Kidney epithelial cell (primary cell): Measurements from ENCODE around the gene DCN. TPM values are rescaled to one million over a fixed set of nuclear protein-coding genes. Genes with fewer than 3 reads are reported as not detected.
"Not testable (repeated sequence)": the region's sequence is repeated elsewhere in the genome, so short reads cannot be mapped to it uniquely, and the experiment has no call there.

Experiments used
- DNase-seq: peaks from one replicate; pipeline ENCODE4 v3.0.0-alpha.2; 2010; ENCODE audit warnings: low read depth
- H3K27me3 ChIP-seq: 2 replicates; pipeline ENCODE4 v1.6.0; 2011; ENCODE audit warnings: low read length; ENCODE audit not compliant: control insufficient read depth, insufficient read depth
- H3K36me3 ChIP-seq: 2 replicates; pipeline ENCODE4 v1.5.1; 2011; ENCODE audit warnings: low read length; ENCODE audit not compliant: control insufficient read depth, insufficient read depth
- H3K4me3 ChIP-seq: 2 replicates; pipeline ENCODE4 v1.5.1; 2011; ENCODE audit warnings: low read depth, mild to moderate bottlenecking, control low read depth, low read length
- total RNA-seq: library from RNA; depleted of rRNA; stranded (reverse); fragments of >200 nt; gene quantifications from 2 replicates; pipeline ENCODE4 v1.2.3, GENCODE V29; 2015
- TF ChIP-seq, protein P1 (sequence below): IDR thresholded peaks from 2 replicates; pipeline ENCODE4 v1.5.1; 2011; ENCODE audit warnings: mild to moderate bottlenecking, moderate library complexity, low read length, control low read depth, inconsistent platforms; ENCODE audit not compliant: insufficient read depth, poor library complexity, severe bottlenecking

DCN gene
- total RNA-seq, 1 donor from 2014 or later = 3.1 TPM

DNA sequence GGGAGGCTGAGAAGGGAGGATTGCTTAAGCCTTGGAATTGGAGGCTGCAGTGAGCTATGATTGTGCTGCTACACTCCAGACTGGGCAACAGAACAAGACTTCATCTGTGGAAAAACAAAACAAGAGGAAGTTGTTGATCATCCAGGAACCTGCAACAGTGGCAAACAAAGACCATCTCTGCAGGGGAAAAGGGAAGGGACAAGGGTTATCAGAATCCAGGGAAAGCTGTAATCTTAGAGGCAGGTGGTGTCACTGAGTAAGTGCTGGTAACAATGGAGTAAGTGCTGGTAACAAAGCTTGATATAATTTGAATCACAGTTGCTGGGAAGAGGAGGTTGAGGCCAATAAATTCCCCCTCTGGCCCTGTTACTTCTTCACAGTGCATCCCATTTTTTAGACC is 27.5 kb upstream of the DCN start:
- H3K36me3 ChIP-seq = no peaks in the 10 kb centered on the region
- TF ChIP-seq, protein P1, sequence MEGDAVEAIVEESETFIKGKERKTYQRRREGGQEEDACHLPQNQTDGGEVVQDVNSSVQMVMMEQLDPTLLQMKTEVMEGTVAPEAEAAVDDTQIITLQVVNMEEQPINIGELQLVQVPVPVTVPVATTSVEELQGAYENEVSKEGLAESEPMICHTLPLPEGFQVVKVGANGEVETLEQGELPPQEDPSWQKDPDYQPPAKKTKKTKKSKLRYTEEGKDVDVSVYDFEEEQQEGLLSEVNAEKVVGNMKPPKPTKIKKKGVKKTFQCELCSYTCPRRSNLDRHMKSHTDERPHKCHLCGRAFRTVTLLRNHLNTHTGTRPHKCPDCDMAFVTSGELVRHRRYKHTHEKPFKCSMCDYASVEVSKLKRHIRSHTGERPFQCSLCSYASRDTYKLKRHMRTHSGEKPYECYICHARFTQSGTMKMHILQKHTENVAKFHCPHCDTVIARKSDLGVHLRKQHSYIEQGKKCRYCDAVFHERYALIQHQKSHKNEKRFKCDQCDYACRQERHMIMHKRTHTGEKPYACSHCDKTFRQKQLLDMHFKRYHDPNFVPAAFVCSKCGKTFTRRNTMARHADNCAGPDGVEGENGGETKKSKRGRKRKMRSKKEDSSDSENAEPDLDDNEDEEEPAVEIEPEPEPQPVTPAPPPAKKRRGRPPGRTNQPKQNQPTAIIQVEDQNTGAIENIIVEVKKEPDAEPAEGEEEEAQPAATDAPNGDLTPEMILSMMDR = no peak
- no peak overlapping the region for H3K4me3 ChIP-seq
- no peak for DNase-seq
- no peaks in the 10 kb centered on the region for H3K27me3 ChIP-seq

DNA sequence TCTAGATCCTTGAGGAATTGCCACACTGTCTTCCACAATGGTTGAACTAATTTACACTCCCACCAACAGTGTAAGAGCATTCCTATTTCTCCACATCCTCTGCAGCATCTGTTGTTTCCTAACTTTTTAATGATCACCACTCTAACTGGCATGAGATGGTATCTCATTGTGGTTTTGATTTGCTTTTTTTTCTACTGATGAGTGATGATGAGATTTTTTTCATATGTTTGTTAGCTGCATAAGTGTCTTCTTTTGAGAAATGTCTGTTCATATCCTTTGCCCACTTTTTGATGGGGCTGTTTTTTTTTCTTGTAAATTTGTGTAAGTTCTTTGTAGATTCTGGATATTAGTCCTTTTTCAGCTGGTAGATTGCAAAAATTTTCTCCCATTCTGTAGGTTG is 24.7 kb upstream of the DCN start:
- not testable (repeated sequence) for H3K36me3 ChIP-seq, H3K4me3 ChIP-seq, DNase-seq, H3K27me3 ChIP-seq

DNA sequence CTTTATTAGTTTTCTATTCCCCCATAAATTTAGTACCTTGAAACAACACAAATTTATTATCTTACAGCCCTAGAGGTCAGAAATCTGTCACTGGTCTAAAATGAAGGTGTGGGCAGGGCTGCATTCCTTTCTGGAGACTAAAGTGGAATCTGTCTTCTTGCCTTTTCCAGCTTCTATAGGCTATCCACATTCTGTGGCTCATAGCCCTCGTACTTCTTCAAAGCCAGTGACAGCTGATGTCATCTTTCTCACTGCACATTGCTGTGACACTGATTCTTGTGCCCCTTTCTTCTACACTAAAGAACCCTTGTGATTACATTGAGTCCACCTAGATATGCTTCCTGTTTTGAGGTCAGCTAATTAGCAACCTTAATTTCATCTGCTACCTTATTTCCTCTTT is 23.2 kb upstream of the DCN start:
- TF ChIP-seq, protein P1 = no peak
- Histone ChIP-seq H3K4me3 (no peak overlapping the region), H3K27me3 (no peaks in the 10 kb centered on the region), H3K36me3 (no peaks in the 10 kb centered on the region)
- DNase-seq = no peak

DNA sequence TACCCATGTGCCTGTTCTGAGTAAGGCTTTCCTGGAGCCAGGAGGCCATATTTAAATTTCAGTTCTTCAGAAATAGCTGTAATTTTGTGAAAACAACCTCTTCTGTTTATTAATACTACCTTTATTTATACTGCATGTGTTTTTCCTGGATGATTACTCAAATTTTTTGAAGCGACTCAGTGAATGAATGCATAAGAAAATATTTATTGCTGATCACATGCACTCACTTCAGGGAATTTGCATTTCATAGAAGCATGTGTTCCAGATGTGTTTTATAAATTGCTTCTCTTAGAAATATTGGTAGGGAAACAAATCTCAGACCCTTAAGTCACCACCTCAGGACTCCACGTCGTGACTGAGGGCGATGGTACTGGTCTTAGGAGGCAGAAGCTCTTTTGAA is 21.8 kb upstream of the DCN start:
- Histone ChIP-seq H3K27me3 (no peaks in the 10 kb centered on the region), H3K4me3 (no peak overlapping the region), H3K36me3 (no peaks in the 10 kb centered on the region)
- no peak for DNase-seq
- TF ChIP-seq, protein P1 = no peak

DNA sequence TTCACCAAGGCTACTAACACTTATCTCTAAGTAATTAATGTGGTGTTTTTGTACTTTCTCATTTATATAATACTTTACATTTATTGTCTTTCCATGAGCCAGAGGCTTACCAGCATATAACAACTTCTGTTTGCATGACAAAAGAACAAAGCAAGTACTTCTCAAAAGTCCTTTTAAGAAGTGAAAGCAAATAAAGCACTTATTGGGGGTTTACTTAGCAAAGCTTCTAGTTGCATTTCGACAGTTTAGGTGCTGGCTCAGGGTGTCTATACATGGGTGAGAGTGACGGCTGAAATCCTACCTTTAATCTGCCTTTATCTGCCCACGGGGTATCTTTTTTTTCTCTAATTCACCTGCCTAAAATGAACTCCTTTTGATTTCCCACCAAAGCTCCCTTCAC is 21.0 kb upstream of the DCN start:
- Histone ChIP-seq H3K36me3 (no peaks in the 10 kb centered on the region), H3K4me3 (no peak overlapping the region), H3K27me3 (no peaks in the 10 kb centered on the region)
- no peak for DNase-seq
- TF ChIP-seq, protein P1 = no peak

DNA sequence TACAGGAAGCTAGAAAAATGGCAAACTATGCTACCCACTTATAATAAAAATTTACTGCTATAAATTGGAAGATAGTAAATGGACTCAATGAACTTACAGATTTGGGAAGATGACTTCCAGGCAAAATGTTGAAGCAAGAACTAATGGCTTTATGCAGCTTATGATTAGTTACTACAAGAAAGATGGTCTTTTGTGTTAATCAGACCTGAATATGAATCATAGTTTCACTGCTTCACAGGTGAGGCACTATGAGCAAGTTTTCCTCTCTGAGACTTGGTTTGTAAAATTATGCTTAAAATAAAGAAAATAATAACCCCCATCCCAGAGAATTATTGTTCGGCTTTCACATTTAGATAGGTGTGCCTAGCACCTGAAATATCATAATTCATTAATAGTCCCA is 19.8 kb upstream of the DCN start:
- Histone ChIP-seq H3K27me3 (no peaks in the 10 kb centered on the region), H3K4me3 (no peak overlapping the region), H3K36me3 (no peaks in the 10 kb centered on the region)
- TF ChIP-seq, protein P1 = no peak
- no peak for DNase-seq
